ENCODE data around the gene EIF5A. TPM values are rescaled to one million over a fixed set of nuclear protein-coding genes. Genes with fewer than 3 reads are reported as not detected.

Gene EIF5A
- total and polyA plus RNA-seq, 8 donors: 86.9 to 438 (median 163) TPM

DNA sequence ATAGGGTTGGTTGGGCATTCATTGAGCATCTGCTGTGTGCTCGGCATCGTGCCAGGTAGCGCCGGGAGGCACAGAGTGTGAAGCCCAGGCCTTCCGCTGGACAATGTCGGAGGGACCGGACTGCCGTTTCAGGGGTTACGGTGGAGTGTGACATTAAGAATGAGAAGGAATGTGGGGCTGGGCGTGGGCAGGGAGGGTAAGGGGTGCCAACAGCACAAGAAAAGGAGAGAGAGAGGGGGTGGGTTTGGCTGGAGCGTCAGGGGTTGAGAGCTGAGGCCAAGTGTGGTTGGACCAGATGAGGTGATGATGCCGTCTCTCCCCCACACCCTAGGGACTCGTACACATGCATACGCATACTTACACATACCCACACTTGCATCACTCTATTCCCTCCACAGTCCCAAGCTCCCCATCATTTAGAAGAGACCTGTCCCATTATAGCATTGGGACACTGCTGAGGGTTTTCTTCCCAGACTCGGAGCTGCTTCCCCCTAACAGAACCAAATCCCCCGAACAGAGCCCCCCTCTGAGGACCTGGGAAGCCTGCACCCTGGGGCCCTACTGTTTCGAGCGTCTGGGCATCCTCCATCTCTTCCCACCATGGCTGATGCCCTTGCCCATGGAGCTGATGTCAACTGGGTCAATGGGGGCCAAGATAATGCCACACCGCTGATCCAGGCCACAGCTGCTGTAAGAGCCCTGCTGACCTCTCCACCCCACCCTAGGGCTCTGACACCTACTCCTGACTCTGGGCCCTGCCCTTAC is 41.2 kb downstream of the EIF5A start:
- Histone ChIP-seq H3K27me3 (peaks cover 0 to 2% (median 0%) of the 10 kb centered on the region in 3 donors), H3K4me3 (no peak overlapping the region), H3K9me3 (no peaks in the 10 kb centered on the region), H3K4me1 (peaks cover 29 to 53% (median 44%) of the 10 kb centered on the region in 4 donors), H3K27ac (peak overlapping the region in 1 of 5 donors; percentile 99), H3K36me3 (peaks cover 0 to 20% (median 0%) of the 10 kb centered on the region in 4 donors)
- intact Hi-C loops (cut with DNase I; ENCODE audit: low total_unique reads): loop anchor here (10.0 kb wide), 1 partner anchor 74 kb away; no protein-coding TSS in a partner anchor
- 61 to 72% (median 65%) methylated on average over 18 to 19 of the region's 19 CpGs for WGBS, 5 donors
- no peak for TF ChIP-seq EP300 (IDR thresholded peaks at IDR 0.05)
- peak in 1 of 2 donors; percentile 38 for DNase-seq

GRCh38 chr17:7351665-7352502 is 44.5 kb downstream of the EIF5A start, which contains the start of gene KCTD11:
KCTD11 (plus strand) TSS chr17:7352162.
- DNase-seq: peak; percentile 95 to 97
- 0 to 3% (median 1%) methylated on average over 29 to 91 of the region's 91 CpGs for WGBS, 5 donors
- Histone ChIP-seq H3K4me3 (peak within 1 kb of the TSS; percentile 60 to 84 (median 71)), H3K27ac (peak within 1 kb of the TSS; percentile 95 to 99 (median 99)), H3K9me3 (no peaks in the 10 kb centered on the region), H3K4me1 (peaks cover 38 to 79% (median 68%) of the 10 kb centered on the region in 4 donors), H3K27me3 (no peaks in the 10 kb centered on the region), H3K36me3 (peaks cover 0 to 13% (median 0%) of the 10 kb centered on the region in 4 donors)
- TF ChIP-seq CTCF (IDR thresholded peaks at IDR 0.05) (peak in 2 of 7 experiments; percentile 31 to 41), EP300 (IDR thresholded peaks at IDR 0.05) (no peak), POLR2A (IDR thresholded peaks at IDR 0.05) (no peak), POLR2AphosphoS5 (IDR thresholded peaks at IDR 0.05) (peak; percentile 17 to 95 (median 87))
- intact Hi-C loops (cut with DNase I; ENCODE audit: low total_unique reads): no loop called here

DNA sequence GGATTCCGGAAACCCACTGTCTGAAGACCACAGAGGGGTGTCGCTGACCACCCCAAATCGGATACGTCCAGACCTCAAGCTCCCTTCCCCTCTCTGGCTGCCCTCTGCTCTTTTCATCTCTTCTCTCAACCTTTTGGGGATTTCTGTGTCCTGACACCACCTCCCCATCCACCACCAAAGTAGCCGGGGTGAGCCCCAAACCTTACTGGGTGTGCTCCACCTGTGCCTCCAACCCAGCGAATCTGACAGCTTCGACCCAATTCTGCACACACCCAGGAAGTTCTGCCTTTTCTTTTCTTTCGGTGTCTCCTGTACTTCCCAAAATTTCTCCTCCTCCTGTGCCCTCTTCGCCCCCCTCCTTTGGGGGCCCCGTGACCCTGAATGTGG is 45.1 kb downstream of the EIF5A start:
- Histone ChIP-seq H3K36me3 (peaks cover 0 to 7% (median 0%) of the 10 kb centered on the region in 4 donors), H3K4me3 (peak overlapping the region; percentile 60 to 84 (median 71)), H3K27me3 (no peaks in the 10 kb centered on the region), H3K27ac (peak overlapping the region; percentile 95 to 99 (median 99)), H3K4me1 (peaks cover 38 to 79% (median 68%) of the 10 kb centered on the region in 4 donors), H3K9me3 (no peaks in the 10 kb centered on the region)
- no peak for DNase-seq
- no peak for TF ChIP-seq POLR2AphosphoS5 (IDR thresholded peaks at IDR 0.05)
- peak in 2 of 7 experiments; percentile 36 to 42 for TF ChIP-seq CTCF (IDR thresholded peaks at IDR 0.05)
- intact Hi-C loops (cut with DNase I; ENCODE audit: low total_unique reads): no loop called here
- 19 to 28% (median 26%) methylated on average over 9 to 10 of the region's 10 CpGs for WGBS, 5 donors

DNA sequence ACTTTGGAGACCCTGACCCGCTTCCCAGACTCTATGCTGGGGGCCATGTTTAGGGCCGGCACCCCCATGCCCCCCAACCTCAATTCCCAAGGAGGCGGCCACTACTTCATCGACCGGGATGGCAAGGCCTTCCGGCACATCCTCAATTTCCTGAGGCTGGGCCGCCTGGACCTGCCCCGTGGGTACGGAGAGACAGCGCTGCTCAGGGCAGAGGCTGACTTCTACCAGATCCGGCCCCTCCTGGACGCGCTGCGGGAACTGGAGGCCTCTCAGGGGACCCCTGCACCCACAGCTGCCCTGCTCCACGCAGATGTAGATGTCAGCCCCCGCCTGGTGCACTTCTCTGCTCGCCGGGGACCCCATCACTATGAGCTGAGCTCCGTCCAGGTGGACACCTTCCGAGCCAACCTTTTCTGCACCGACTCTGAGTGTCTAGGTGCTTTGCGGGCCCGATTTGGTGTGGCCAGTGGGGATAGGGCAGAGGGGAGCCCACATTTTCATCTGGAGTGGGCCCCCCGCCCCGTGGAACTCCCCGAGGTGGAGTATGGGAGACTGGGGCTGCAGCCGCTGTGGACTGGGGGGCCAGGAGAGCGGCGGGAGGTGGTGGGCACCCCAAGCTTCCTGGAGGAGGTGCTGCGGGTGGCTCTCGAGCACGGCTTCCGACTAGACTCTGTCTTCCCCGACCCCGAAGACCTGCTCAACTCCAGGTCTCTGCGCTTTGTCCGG is 45.6 kb downstream of the EIF5A start:
- DNase-seq: no peak

More for the DNA sequence above, 45.6 kb downstream of the EIF5A start:
- 86 to 91% (median 89%) methylated on average over 25 to 37 of the region's 37 CpGs for WGBS, 5 donors
- TF ChIP-seq EP300 (IDR thresholded peaks at IDR 0.05): no peak
- Histone ChIP-seq H3K36me3 (peaks cover 0 to 1% (median 0%) of the 10 kb centered on the region in 4 donors), H3K27ac (peak overlapping the region in 4 of 5 donors; percentile 95 to 99 (median 98)), H3K9me3 (no peaks in the 10 kb centered on the region), H3K4me3 (peak overlapping the region; percentile 60 to 84 (median 71)), H3K4me1 (peaks cover 38 to 76% (median 67%) of the 10 kb centered on the region in 4 donors), H3K27me3 (no peaks in the 10 kb centered on the region)
- intact Hi-C loops (cut with DNase I; ENCODE audit: low total_unique reads): no loop called here
